HG03064 (cell line): Measurements from ENCODE around the gene SCGB1D4.
"Not testable (repeated sequence)": the region's sequence is repeated elsewhere in the genome, so short reads cannot be mapped to it uniquely, and the experiment has no call there.

Experiments used
- ATAC-seq: cut with Tn5 transposase; IDR thresholded peaks from one replicate; pipeline ENCODE4 v1.9.1; 2021; ENCODE audit warnings: low read depth; ENCODE audit not compliant: unreplicated experiment

SCGB1D4 gene, protein sequence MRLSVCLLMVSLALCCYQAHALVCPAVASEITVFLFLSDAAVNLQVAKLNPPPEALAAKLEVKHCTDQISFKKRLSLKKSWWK

DNA sequence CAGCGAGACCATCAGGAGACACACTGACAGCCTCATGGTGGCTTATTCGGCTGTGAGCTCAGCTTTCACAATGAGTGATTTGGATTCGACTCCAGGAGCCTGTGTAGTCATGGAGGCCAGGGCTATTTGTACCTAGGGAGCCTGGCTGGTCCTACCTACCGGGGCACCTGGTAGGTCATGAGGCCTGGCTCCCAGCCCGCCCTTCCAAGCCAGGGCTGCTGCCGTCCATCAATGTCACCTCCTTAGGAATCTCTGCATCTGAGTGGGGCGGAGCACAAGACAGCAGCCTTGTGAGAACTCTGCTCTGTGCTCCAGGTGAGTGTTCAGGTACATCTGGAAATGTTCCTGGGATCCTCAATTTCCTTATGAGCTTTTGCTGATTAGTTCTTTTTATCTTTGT, at the start of gene SCGB1D4:
TSS of gene SCGB1D4 (minus strand) at position 101 of the 400 bp plus-strand sequence. CDS start at position 36, 65 bp downstream.
- ATAC-seq: no peak

DNA sequence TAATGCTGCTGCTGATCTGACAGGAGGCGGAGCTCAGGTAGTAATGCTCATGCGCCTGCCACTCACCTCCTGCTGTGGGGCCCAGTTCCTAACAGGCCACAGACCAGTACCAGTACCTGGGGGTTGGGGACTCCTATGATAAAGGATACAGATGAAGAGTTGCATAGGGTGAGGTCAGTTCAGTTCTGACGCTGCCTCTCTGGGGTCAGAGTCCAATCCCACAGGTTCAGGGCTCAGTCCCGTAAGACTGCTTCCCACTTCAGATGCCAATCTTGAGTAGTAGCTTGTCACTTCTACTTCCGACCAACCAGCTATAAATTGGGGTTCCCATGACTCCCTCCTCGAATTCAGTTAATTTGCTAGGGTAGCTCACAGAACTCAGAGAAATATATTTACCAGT, 47.0 kb upstream of the SCGB1D4 start:
- ATAC-seq: no peak

DNA sequence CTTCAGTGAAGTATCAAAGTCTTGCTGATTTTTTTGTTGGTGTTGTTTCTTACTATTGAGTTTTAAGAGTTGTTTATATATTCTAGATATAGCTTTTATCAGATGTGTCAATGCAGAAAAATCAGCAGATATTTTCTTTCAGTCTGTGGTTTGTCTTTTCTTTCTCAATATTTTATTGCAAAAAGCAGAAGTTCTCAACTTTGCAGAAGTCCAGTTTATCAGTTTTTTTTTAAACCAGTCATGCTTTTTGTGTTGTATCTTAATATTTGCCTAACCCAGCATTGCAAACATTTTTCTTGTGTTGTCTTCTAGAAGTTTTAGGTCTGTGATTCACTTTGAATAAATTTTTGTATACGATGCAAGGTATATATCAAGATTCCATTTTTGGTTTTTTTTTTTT, 45.3 kb upstream of the SCGB1D4 start:
- no peak for ATAC-seq

DNA sequence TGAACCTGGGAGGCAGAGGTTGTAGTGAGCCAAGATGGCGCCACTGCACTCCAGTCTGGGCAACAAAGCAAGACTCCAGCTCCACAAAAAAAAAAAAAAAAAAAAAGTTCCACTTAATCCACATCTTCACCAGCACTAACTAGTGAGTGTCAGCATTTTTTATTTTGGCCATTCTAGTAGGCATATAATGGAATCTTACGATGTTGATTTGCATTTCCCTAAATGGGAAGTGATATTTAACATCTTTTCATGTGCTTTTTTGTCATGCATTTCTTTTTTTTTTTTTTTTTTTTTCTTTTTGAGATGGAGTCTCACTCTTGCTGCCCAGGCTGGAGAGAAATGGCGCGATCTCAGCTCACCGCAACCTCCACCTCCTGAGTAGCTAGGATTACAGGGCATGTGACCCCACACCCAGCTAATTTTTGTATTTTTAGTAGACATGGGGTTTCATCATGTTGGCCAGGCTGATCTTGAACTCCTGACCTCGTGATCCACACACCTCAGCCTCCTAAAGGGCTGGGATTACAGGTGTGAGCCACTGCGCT, 44.8 kb upstream of the SCGB1D4 start:
- not testable (repeated sequence) for ATAC-seq

DNA sequence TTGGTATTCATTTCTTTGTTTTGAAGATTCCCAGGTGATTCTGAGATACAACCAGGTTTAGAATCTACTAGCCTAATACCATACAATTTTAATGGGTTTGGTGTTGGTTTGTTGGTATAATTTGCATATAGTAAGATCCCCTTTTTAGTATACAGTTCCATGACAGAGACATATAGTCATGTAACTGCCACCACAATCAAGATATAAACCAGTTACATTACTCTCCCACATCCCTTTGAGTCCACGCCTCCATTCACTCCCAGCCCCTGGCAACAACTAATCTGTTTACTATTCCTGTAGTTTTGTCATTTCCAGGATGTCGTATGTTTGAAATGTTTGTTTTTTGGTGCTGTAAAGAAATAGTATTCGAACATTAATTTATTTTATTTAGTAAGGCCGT, 42.7 kb upstream of the SCGB1D4 start:
- no peak for ATAC-seq

DNA sequence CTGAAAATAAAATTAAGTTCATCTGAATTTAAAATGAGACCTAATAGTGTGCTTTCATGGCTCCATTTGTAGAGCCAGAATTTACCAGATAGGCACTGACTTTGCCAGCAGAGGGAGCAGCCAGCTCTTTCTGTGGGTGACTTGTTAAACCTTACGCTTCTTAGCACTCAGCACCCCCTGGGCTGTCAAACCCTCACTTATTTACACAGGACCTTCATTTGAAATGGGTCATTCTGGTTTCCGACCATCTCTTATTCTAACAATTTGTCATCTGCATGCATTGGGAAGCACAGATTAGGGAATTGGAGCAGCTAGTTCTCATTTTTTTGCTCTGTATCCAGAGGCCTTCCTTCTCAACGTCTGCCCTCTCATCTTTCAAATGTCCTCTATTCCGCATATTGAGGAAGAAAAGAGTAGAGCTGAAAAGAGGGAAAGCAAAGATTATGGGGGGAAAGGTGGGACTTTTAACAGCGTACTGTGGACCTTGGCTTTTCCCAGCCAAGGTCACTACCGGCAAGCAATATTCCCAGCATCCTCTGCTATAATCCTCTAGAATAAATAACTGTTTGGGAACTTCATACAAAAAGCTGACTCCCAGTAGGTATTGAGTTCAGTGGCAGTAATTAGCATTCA, 41.5 kb upstream of the SCGB1D4 start:
- ATAC-seq: no peak

DNA sequence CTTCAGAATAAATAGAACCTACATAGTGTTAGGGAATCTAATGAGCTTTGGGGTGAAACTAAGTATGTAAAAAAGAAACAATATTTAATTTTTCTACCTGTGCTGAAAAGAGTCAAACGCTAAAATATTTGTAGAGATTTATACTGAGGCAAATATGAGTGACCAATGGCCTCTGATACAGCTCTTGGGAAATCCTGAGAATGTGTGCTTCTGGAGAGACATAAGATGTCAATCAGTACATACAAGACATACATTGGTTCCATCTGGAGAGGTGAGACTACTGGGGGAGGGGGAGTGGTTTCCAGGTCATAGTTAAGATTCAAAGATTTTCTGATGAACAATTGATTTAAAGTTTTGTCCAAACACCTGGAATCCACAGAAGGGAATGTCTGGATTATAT, 39.3 kb upstream of the SCGB1D4 start:
- no peak for ATAC-seq

DNA sequence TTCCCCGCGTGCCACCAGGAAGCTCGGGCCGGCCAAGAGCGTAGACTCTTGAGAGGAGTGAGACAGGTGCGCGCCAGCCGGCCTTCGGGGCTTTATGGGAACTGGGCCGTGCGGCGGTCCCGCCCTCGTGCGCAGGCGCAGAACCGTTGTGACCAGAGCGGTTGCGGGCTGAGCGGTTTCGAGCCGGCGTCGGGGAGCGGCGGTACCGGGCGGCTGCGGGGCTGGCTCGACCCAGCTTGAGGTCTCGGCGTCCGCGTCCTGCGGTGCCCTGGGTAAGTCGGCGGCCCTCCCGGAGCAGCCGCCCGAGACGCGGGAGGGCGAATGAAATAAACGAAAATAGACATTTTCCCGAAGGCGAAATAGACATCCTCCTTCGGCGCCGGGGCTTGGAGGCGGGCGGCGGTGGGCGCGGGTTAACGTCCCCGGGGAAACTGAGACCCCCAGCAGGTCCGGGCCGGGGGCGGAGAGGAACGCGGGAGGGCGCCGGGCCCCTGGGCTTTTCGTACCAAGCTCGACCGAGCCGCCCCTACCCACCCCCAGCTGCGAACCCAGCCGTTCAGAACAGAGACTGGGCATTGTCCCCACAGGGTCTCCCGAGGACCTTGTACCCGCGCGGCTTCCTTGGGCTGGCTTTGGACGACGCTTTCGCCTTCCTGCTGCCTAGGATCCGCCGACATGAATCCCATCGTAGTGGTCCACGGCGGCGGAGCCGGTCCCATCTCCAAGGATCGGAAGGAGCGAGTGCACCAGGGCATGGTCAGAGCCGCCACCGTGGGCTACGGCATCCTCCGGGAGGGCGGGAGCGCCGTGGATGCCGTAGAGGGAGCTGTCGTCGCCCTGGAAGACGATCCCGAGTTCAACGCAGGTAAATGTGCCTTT, 38.7 kb upstream of the SCGB1D4 start, which contains the start of gene ASRGL1:
TSS of gene ASRGL1 (plus strand) at position 146 of the 879 bp plus-strand sequence. CDS start at position 676, 530 bp downstream.
- ATAC-seq: peak; percentile 62

DNA sequence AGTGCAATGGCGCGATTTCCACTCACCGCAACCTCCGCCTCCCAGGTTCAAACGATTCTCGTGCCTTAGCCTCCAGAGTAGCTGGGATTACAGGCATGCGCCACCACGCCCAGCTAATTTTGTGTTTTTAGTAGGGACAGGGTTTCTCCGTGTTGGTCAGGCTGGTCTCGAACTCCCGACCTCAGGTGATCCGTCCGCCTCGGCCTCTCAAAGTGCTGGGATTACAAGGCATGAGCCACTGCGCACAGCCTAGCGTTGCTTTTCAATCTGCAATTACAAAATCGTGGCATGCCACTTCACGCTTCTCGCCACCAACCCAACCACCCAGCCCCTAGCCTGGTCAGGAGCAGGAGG, 38.1 kb upstream of the SCGB1D4 start:
- ATAC-seq: not testable (repeated sequence)

DNA sequence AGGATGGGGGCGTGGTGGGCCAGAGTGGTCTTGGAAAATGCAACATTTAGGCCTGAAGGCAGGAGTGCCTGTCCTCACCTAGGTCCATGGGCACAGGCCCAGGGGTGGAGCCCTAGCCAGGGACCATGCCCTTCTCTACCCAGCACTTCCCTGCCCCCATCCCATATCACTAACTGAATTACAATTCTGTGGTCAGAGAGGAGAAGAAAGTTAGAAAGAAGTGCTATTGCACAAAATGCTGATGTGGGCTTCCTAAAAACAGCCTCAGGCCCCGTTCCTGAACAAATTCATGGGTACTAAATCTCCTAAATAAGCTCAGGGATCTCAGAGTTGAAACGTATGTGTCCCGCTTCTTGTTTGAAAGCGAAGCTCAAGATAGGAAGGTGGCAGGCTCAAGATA, 34.9 kb upstream of the SCGB1D4 start:
- no peak for ATAC-seq

DNA sequence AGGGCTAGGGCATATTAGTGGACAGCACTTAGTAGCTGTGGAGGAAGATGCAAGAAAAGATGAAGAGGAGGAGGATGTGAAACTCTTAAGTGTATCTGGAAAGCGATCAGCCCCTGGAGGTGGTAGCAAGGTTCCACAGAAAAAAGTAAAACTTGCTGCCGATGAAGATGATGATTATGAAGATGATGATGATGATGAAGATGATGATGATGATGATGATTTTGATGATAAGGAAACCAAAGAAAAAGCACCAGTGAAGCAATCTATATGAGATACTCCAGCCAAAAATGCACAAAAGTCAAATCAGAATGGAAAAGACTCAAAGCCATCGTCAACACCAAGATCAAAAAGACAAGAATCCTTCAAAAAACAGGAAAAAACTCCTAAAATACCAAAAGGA, 32.4 kb upstream of the SCGB1D4 start:
- not testable (repeated sequence) for ATAC-seq

DNA sequence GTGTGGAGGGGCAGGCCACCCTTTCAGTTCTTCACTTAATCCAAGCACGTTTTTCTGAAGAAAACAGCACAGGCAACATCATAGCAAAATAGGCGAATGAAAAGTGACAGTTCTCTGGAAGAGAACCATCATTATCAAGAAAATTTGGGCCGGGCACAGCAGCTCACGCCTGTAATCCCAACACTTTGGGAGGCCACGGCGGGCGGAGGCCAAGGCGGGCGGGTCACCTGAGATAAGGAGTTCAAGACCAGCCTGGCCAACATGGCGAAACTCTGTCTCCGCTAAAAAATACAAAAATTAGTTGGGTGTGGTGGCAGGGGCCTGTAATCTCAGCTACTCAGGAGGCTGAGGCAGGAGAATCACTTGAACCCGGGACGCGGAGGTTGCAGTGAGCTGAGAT, 28.7 kb upstream of the SCGB1D4 start:
- ATAC-seq: not testable (repeated sequence)

DNA sequence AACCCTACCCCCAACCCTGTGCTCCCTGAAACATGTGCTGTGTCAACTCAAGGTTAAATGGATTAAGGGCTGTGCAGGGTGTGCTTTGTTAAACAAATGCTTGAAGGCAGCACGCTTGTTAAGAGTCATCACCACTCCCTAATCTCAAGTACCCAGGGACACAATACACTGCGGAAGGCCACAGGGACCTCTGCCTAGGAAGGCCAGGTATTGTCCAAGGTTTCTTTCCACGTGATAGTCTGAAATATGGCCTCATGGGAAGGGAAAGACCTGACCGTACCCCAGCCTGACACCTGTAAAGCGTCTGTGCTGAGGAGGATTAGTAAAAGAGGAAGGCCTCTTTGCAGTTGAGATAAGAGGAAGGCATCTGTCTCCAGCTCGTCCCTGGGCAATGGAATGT, 27.8 kb upstream of the SCGB1D4 start:
- not testable (repeated sequence) for ATAC-seq

DNA sequence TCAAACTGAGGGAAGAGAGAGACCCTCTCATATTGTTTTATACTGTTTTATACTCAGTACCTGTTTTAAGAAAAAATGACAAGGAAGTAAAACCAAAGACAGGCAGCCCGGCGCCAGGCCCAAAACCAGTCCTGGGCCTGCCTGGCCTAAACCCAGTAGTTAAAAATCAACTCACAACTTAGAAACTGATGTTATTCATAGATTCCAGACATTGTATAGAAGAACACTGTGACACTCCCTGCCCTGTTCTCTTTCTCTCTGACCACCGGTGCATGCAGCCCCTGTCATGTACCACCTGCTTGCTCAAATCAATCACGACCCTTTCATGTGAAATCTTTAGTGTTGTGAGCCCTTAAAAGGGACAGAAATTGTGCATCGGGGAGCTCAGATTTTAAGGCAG, 26.9 kb upstream of the SCGB1D4 start:
- not testable (repeated sequence) for ATAC-seq

DNA sequence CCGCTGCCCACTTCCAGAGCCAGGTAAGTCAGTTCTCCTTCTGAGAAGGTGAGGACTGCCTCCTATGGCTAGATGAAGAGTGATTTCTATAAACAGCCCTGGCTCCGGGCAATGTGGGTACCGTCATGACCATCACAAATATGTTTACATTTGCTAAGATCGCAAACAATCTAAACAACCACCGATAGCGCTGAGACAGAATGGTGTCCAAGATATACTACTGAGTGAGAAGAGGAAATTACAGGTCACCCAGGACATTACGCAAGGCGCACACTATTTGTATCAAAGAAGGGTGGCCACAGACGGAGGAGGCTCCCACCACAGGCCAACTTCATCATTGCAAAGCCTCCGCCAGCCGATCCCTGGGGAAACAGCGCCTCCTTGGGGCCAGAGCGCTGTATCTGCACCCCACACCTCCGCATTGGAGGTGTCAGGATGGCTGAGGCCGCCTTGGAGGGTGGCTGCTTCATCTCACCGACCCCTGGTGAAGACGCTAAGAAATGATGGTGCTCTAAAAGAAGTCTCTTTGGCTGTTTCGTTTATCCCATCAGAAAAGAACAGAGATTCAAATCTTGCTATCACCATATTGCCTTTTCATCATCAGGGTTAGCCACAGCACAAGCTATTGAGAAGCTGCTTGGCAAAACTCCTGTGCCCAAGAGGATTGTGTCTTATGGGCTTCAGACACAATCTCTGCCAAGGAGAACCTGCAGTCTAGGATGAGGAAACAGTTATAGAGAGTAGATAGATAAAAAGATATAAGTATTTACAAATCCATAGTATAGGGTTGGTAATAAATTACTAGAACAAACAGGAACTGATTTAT, 26.1 kb upstream of the SCGB1D4 start:
- ATAC-seq: no peak

DNA sequence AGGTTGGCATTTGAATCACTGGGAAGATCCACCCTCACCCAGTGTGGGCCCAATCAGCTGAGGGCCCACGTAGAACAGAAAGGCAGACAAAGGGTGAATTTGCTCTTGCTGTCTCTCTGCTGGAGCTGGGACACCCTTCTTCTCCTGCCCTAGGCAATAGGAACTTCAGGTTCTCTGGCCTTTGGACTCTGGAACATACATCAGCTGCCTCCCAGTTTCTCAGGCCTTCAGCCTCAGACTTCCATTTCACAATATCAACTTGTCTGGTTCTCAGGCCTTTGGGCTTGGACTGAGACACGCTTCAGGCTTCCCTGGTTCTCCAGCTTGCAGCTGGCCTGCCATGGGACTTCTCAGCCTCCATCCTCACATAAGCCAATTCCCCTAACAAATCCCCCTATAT, 23.6 kb upstream of the SCGB1D4 start:
- no peak for ATAC-seq

DNA sequence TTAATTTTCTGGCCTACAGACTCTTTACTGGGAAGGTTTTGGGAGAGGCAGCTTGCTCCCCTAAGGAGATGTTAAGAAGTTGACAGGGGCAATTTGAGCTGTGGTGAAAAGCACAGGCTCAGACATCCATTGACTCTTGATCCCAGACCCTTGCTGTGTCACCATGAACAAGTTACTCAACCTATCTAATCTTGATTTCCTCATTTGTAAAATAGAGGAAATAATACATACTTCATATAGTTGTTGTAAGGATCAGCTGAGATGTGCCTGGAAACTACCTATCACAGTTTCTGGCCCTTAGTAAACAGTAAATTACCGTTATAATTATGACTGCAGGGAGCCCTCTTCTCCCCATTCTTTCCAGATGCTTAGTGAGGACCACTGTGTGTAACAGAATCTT, 16.6 kb upstream of the SCGB1D4 start:
- no peak for ATAC-seq

DNA sequence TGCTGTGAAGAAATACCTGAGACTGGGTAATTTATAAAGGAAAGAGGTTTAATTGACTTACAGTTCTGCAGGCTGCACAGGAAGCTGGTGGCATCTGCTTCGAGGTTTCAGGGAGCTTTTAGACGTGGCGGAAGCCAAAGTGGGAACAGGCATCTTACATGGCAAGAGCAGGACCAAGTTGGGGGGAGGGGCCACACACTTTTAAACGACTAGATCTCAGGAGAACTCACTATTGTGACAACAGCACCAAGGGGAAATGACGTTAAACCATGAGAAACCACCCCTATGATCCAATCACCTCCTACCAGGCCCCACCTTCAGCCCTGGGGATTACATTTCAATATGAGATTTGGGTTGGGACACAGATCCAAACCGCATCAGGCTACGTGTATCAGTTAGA, 11.1 kb upstream of the SCGB1D4 start:
- ATAC-seq: no peak

DNA sequence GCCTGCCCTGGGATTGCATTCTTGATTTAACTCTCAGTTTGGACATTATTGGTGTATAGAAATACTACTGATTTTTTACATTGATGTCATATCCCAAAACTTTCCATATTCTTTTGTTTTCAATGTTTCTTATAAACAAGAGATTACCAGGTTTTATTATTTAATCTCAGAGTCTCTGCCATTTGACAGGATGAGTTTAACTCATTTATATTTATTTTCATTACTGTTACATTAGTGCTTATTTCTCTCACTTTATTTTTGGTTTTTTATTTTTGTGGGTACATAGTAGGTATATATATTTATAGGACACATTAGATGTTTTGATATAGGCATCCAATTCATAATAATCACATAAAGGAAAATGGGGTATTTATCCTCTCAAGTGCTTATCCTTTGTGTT, 9.1 kb upstream of the SCGB1D4 start:
- no peak for ATAC-seq

DNA sequence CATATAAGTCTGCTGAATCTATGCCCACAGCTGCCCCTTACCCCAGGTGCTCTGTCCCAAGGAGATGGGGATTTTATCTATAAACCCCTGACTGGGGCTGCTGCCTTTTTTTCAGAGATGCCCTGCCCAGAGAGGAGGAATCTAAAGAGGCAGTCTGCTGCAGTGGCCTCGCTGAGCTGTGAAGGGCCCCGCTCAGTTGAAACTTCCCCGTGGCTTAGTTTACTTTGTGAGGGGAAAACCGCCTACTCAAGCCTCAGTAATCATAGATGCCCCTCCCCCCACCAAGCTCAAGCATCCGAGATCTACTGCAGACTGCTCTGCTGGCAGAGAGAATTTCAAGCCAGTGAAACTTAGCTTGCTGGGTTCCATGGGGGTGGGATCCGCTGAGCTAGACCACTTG, 7.4 kb upstream of the SCGB1D4 start:
- ATAC-seq: no peak

DNA sequence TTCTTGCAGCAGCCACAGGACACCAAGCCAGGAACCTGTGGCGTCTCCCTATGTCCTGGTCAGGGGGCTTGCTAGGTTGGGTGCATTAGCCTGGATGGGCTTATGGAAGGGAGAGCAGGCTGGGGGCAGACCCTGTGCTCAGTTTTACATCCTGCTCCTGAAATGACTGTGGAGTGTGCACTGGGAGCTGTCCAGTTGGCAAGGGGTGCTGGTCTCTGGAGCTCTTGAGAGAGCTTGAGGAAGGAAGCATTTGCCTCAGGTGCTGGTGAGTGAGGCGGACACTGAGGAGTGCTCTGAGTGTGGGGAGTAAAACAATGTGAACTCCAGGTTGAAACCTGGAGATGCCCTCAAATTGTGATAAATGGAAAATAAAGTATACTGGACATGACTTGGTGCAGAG, 3.4 kb downstream of the SCGB1D4 start:
- ATAC-seq: no peak
